Measurements from ENCODE around the gene WNT8B. TPM values are rescaled to one million over a fixed set of nuclear protein-coding genes. Genes with fewer than 3 reads are reported as not detected.

WNT8B gene
- total and polyA plus RNA-seq, 12 donors = 0.03 to 0.97 (median 0.53) TPM; not detected in 5

DNA sequence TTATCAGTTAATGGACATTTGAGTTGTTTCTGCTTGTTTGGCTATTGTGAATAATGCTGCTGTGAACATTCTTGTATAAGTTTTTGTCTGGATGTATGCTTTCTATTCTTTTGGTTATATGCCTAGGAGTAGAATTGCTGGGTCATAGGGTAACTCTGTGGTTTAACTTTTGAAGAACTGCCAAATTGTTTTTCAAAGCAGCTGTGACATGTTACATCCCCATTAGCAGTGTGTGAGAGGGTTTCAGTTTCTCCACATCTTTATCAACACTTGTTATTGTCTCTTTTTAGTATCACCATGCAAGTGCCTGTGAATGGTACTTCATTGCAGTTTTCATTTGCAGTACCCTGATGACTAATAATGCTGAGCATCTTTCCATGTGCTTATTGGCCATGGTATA, 69.0 kb downstream of the WNT8B start:
- Histone ChIP-seq H3K27me3 (no peaks in the 10 kb centered on the region), H3K4me3 (no peak overlapping the region), H3K9me3 (replicated peaks in 1 of 3) (no peaks in the 10 kb centered on the region), H3K27ac (no peak overlapping the region), H3K4me1 (replicated peaks in 1 of 2) (peaks cover 22 to 36% of the 10 kb centered on the region in 2 donors), H3K36me3 (replicated peaks in 1 of 2) (peaks cover 0 to 7% of the 10 kb centered on the region in 2 donors)
- no peak for DNase-seq
- TF ChIP-seq, protein P1, sequence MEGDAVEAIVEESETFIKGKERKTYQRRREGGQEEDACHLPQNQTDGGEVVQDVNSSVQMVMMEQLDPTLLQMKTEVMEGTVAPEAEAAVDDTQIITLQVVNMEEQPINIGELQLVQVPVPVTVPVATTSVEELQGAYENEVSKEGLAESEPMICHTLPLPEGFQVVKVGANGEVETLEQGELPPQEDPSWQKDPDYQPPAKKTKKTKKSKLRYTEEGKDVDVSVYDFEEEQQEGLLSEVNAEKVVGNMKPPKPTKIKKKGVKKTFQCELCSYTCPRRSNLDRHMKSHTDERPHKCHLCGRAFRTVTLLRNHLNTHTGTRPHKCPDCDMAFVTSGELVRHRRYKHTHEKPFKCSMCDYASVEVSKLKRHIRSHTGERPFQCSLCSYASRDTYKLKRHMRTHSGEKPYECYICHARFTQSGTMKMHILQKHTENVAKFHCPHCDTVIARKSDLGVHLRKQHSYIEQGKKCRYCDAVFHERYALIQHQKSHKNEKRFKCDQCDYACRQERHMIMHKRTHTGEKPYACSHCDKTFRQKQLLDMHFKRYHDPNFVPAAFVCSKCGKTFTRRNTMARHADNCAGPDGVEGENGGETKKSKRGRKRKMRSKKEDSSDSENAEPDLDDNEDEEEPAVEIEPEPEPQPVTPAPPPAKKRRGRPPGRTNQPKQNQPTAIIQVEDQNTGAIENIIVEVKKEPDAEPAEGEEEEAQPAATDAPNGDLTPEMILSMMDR (IDR thresholded peaks at IDR 0.05) = no peak
- no peak for TF ChIP-seq POLR2A (IDR thresholded peaks at IDR 0.05)
- intact Hi-C loops (cut with DNase I) = no loop called here

Other genes starting within 250 kb of the WNT8B start
- gene CHUK, start 233.4 kb upstream of the WNT8B start, total RNA-seq = 10 to 100 TPM; 11.8 to 30.9 (median 23.6) TPM
- 10 to 100 TPM in 1 of 3 donors, 1 to 10 TPM in 2; 6.8 to 32.5 (median 6.8) TPM for gene CHUK, start 233.4 kb upstream of the WNT8B start, polyA plus RNA-seq
- gene CWF19L1, start 195.4 kb upstream of the WNT8B start, total RNA-seq = 10 to 100 TPM; 10.9 to 24.1 (median 15.7) TPM
- gene CWF19L1, start 195.4 kb upstream of the WNT8B start, polyA plus RNA-seq = 10 to 100 TPM; 12.0 to 22.4 (median 13.8) TPM
- 10 to 100 TPM; 21.1 to 79.6 (median 39.7) TPM for gene BLOC1S2, start 176.3 kb upstream of the WNT8B start, total RNA-seq
- 100 to 1,000 TPM in 1 of 3 donors, 10 to 100 TPM in 2; 31.5 to 104 (median 38.1) TPM for gene BLOC1S2, start 176.3 kb upstream of the WNT8B start, polyA plus RNA-seq
- gene PKD2L1, start 132.8 kb upstream of the WNT8B start, total RNA-seq = under 1 TPM in 1 of 9 donors, not detected in 8; 0.50 TPM
- under 1 TPM in 1 of 3 donors, not detected in 2; 0.72 TPM for gene PKD2L1, start 132.8 kb upstream of the WNT8B start, polyA plus RNA-seq
- 100 to 1,000 TPM; 105 to 734 (median 239) TPM for gene SCD, start 115.8 kb upstream of the WNT8B start, total RNA-seq
- gene SCD, start 115.8 kb upstream of the WNT8B start, polyA plus RNA-seq = 100 to 1,000 TPM in 2 of 3 donors, 10 to 100 TPM in 1; 44.2 to 979 (median 125) TPM
- 10 to 100 TPM in 3 of 9 donors, 1 to 10 TPM in 6; 2.9 to 85.1 (median 7.2) TPM for gene SEC31B, start 56.9 kb downstream of the WNT8B start, total RNA-seq
- 10 to 100 TPM in 2 of 3 donors, 1 to 10 TPM in 1; 2.8 to 41.8 (median 27.1) TPM for gene SEC31B, start 56.9 kb downstream of the WNT8B start, polyA plus RNA-seq
- gene NDUFB8, start 66.9 kb downstream of the WNT8B start, total RNA-seq = 100 to 1,000 TPM; 181 to 392 (median 221) TPM
- gene NDUFB8, start 66.9 kb downstream of the WNT8B start, polyA plus RNA-seq = 100 to 1,000 TPM; 203 to 689 (median 334) TPM
- 10 to 100 TPM; 10.0 to 46.4 (median 20.6) TPM for gene HIF1AN, start 72.9 kb downstream of the WNT8B start, total RNA-seq
- gene HIF1AN, start 72.9 kb downstream of the WNT8B start, polyA plus RNA-seq = 10 to 100 TPM in 1 of 3 donors, 1 to 10 TPM in 2; 6.7 to 43.0 (median 10.0) TPM